ENCODE data around the gene FN1.

DNA sequence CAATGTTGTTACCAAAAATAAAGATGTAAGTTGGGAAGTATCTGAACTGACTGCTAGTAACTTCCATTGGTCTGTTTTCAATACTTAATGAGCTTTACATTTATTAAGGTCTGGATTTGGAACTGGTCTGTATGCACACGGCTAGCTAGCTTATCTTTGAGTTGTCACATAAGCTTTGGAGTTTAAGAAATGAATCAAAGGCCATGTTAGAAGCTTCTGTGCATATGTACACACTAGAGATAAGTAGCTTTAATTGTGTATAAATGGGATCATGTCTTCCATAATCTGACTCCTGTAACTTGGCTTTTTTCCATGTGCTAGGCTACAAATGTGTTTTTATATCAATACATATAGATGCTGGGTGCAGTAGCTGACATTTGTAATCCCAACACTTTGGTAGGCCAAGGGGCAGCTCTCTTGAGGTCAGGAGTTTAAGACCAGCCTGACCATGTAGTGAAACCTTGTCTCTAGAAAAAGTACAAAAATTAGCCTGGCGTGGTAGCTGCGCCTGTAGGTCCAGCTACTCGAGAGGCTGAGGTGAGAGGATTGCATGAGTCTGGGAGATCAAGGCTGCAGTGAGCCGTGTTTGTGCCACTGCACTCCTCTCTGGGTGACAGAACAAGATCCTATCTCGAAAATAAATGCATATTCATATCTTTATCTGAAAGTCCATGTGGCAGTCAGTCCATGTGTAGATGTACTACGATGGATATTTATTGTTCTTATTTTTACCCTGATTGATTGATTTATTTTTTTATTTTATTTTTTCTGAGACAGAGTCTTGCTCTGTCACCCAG lies 96.8 kb downstream of the FN1 start:
- TF ChIP-seq, protein P1, sequence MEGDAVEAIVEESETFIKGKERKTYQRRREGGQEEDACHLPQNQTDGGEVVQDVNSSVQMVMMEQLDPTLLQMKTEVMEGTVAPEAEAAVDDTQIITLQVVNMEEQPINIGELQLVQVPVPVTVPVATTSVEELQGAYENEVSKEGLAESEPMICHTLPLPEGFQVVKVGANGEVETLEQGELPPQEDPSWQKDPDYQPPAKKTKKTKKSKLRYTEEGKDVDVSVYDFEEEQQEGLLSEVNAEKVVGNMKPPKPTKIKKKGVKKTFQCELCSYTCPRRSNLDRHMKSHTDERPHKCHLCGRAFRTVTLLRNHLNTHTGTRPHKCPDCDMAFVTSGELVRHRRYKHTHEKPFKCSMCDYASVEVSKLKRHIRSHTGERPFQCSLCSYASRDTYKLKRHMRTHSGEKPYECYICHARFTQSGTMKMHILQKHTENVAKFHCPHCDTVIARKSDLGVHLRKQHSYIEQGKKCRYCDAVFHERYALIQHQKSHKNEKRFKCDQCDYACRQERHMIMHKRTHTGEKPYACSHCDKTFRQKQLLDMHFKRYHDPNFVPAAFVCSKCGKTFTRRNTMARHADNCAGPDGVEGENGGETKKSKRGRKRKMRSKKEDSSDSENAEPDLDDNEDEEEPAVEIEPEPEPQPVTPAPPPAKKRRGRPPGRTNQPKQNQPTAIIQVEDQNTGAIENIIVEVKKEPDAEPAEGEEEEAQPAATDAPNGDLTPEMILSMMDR (IDR thresholded peaks at IDR 0.05): no peak
- no peak for TF ChIP-seq POLR2AphosphoS5 (IDR thresholded peaks at IDR 0.05)
- no peak for TF ChIP-seq POLR2A (IDR thresholded peaks at IDR 0.05)

Data from stomach (tissue), 4 donors.